Keratinocyte (primary cell): ENCODE data around the gene RAD23A. TPM values are rescaled to one million over a fixed set of nuclear protein-coding genes. Genes with fewer than 3 reads are reported as not detected.
"Not testable (repeated sequence)": the region's sequence is repeated elsewhere in the genome, so short reads cannot be mapped to it uniquely, and the experiment has no call there.

Source experiments
- DNase-seq: peaks from one replicate; pipeline ENCODE4 v3.0.0-alpha.2; 2011; ENCODE audit warnings: low read depth, missing footprints, low spot score
- FAIRE-seq: peaks from 2 replicates; lab custom pipeline; 2011; peaks lifted over from hg19 to GRCh38; lab: Jason Lieb, UNC
- H2AFZ ChIP-seq: 2 replicates; pipeline ENCODE4 v1.6.0; 2012; ENCODE audit warnings: low read length, control low read depth, inconsistent platforms; ENCODE audit not compliant: control insufficient read depth
- H3K27ac ChIP-seq: 2 replicates; pipeline ENCODE4 v1.5.1; 2011; ENCODE audit warnings: low read length; ENCODE audit not compliant: control insufficient read depth, insufficient read depth
- H3K27me3 ChIP-seq: 3 replicates; pipeline ENCODE4 v1.6.0; 2011; ENCODE audit warnings: low read length; ENCODE audit not compliant: control insufficient read depth, insufficient read depth; ENCODE audit errors: extremely low read depth
- H3K36me3 ChIP-seq, 2 experiments: 2 replicates in 1 of 2; 3 replicates in 1 of 2; pipeline ENCODE4 v1.5.1; 2011; ENCODE audit warnings: low read length in 2 of 2, mild to moderate bottlenecking in 1 of 2; ENCODE audit not compliant: control insufficient read depth in 2 of 2, insufficient read depth in 2 of 2; ENCODE audit errors: extremely low read depth in 1 of 2
- H3K4me1 ChIP-seq: 3 replicates; pipeline ENCODE4 v1.5.1; 2011; ENCODE audit warnings: low read length; ENCODE audit not compliant: control insufficient read depth, insufficient read depth; ENCODE audit errors: extremely low read depth
- H3K4me2 ChIP-seq: 3 replicates; pipeline ENCODE4 v1.6.0; 2011; ENCODE audit warnings: low read depth, low read length; ENCODE audit not compliant: control insufficient read depth, insufficient read depth; ENCODE audit errors: extremely low read depth
- H3K4me3 ChIP-seq, 3 experiments: fragments of 200-600 bp in 1 of 3; sonication (generic) in 1 of 3; 2 replicates in 2 of 3; 3 replicates in 1 of 3; pipeline ENCODE4 v1.5.1; 2011 to 2016; ENCODE audit warnings: low read length in 3 of 3, mild to moderate bottlenecking in 3 of 3, control low read depth in 2 of 3, inconsistent platforms in 1 of 3, low read depth in 1 of 3, mixed read lengths in 1 of 3, mixed run types in 1 of 3, moderate library complexity in 1 of 3; ENCODE audit not compliant: control insufficient read depth in 2 of 3, insufficient read depth in 2 of 3; ENCODE audit errors: extremely low read depth in 1 of 3
- H3K79me2 ChIP-seq: 2 replicates; pipeline ENCODE4 v1.6.0; 2012; ENCODE audit warnings: low read length; ENCODE audit not compliant: control insufficient read depth, insufficient read depth
- H3K9ac ChIP-seq: 3 replicates; pipeline ENCODE4 v1.6.0; 2011; ENCODE audit warnings: low read length; ENCODE audit not compliant: control insufficient read depth, insufficient read depth; ENCODE audit errors: extremely low read depth
- H3K9me1 ChIP-seq: 3 replicates; pipeline ENCODE4 v1.6.0; 2011; ENCODE audit warnings: low read length; ENCODE audit not compliant: control insufficient read depth, insufficient read depth; ENCODE audit errors: extremely low read depth
- H3K9me3 ChIP-seq: 2 replicates; pipeline ENCODE4 v1.5.1; 2012; ENCODE audit warnings: low read depth, low read length; ENCODE audit not compliant: control insufficient read depth
- H4K20me1 ChIP-seq: 3 replicates; pipeline ENCODE4 v1.6.0; 2011; ENCODE audit warnings: low read length; ENCODE audit not compliant: control insufficient read depth, insufficient read depth; ENCODE audit errors: extremely low read depth
- EZH2 ChIP-seq: IDR thresholded peaks from one replicate; pipeline ENCODE4 v1.6.1; 2012; ENCODE audit warnings: inconsistent platforms, mild to moderate bottlenecking, low read length, moderate library complexity
- dilution Hi-C: fragments of 300-500 bp; cut with MboI; formaldehyde crosslinking; loops from one replicate; pipeline ENCODE4 v1.7.0; 2020; ENCODE audit warnings: low sequenced_read_pairs; ENCODE audit not compliant: extremely low pct_ligation_motif_present
- polyA plus RNA-seq, 5 experiments: library from polyadenylated mRNA; depleted of rRNA in 3 of 5; stranded (reverse) in 3 of 5; stranded (forward) in 1 of 5; unstranded in 1 of 5; fragments of >200 nt; gene quantifications; 1 replicate in 1 of 5; 2 replicates in 3 of 5; 3 replicates in 1 of 5; pipeline versions ENCODE4 v1.2.1 to v1.2.3, GENCODE V29; 2011 to 2012; ENCODE audit warnings: missing spikeins in 2 of 5, low read depth in 1 of 5, low replicate concordance in 1 of 5
- TF ChIP-seq, protein P1 (sequence below), 3 experiments: IDR thresholded peaks in 1 of 3; conservative IDR thresholded peaks in 1 of 3; optimal IDR thresholded peaks in 1 of 3; 2 replicates in 2 of 3; 3 replicates in 1 of 3; pipeline versions ENCODE3 to v1.5.1; 2011; ENCODE audit warnings: low read length in 3 of 3, mild to moderate bottlenecking in 3 of 3, moderate library complexity in 2 of 3, control low read depth in 1 of 3, inconsistent platforms in 1 of 3; ENCODE audit not compliant: insufficient read depth in 2 of 3; ENCODE audit errors: extremely low read depth in 1 of 3

RAD23A gene
- polyA plus RNA-seq, 1 donor (not counting 4 experiments of a cell fraction or from before 2014, with no cell fraction given): 23.7 TPM

DNA sequence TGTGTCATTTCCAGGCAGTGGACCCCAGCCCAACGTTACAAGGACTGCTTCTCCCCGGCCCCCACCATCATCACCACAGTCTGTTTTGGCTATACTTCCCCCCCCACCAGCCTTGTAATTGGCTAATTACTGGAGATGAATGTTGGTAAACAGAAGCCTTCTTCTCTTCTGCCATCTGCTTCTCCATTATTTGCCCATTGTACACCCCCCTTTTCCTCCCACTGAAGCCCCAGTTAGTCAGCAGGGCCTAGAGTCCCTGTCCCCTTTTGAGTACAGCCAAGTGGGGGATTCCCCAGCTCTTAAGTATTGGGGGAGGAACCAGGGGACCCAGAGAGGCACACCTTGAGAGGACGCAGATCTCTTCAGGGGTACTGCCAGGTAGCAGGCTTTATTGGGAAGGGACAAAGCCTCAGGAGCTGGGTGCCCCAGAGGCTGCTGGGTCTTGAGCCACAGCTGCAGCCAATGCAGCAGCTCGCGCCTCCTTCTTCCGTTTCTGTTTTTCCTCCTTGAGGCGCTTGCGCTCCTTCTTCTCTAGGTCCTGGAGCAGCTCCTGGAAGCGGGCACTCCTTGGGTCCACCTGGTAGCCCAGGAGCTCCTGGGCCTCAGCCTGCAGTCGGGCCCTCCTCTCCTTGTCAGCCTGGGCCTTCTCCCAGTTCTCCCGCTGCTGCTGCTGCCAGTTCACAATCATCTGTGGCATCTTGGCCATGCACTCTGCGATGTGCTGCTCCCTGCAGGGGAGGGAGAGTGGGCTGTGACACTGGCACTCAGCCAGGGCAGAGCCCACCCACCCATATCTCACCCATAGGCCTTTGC lies 8.3 kb downstream of the RAD23A start:
- TF ChIP-seq EZH2: no peak
- TF ChIP-seq, protein P1, sequence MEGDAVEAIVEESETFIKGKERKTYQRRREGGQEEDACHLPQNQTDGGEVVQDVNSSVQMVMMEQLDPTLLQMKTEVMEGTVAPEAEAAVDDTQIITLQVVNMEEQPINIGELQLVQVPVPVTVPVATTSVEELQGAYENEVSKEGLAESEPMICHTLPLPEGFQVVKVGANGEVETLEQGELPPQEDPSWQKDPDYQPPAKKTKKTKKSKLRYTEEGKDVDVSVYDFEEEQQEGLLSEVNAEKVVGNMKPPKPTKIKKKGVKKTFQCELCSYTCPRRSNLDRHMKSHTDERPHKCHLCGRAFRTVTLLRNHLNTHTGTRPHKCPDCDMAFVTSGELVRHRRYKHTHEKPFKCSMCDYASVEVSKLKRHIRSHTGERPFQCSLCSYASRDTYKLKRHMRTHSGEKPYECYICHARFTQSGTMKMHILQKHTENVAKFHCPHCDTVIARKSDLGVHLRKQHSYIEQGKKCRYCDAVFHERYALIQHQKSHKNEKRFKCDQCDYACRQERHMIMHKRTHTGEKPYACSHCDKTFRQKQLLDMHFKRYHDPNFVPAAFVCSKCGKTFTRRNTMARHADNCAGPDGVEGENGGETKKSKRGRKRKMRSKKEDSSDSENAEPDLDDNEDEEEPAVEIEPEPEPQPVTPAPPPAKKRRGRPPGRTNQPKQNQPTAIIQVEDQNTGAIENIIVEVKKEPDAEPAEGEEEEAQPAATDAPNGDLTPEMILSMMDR (optimal IDR thresholded peaks at IDR 0.05 in 1 of 3, IDR thresholded peaks at IDR 0.05 in 1 of 3, conservative IDR thresholded peaks at IDR 0.05 in 1 of 3; ENCODE audit: extremely low read depth in 1 of 3, insufficient read depth in 2 of 3, low read length in 3 of 3): no peak
- Histone ChIP-seq H2AFZ (no peak overlapping the region), H3K9me3 (no peaks in the 10 kb centered on the region), H3K4me2 (peak overlapping the region; percentile 74), H3K9me1 (peaks cover 2% of the 10 kb centered on the region), H3K4me1 (peaks cover 26% of the 10 kb centered on the region), H3K27me3 (no peaks in the 10 kb centered on the region), H3K9ac (peak overlapping the region; percentile 1), H3K36me3 (peaks cover 29 to 35% of the 10 kb centered on the region in 2 experiments), H3K27ac (peak overlapping the region; percentile 35), H3K79me2 (peaks cover 44% of the 10 kb centered on the region), H4K20me1 (no peaks in the 10 kb centered on the region), H3K4me3 (no peak overlapping the region)
- no peak for FAIRE-seq
- DNase-seq: no peak
- dilution Hi-C loops: no loop called here

DNA sequence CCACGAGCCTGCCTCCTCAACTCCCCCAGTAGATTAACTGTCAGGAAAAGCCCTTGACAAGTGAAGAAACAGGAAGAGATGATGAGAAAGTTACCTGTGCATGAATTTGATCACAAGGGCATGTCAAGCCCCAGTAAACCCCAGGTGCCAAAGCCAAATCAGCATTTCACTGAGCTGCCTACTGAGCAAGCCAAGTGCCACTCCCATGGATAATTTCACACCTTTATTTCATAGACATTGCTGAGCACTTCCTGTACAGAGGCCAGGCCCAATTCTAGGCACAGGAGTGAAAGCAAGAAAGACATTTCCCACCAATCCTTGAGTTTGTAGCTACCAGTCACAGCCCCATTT lies 8.9 kb downstream of the RAD23A start:
- Histone ChIP-seq H3K79me2 (peaks cover 40% of the 10 kb centered on the region), H3K27me3 (no peaks in the 10 kb centered on the region), H3K4me1 (peaks cover 26% of the 10 kb centered on the region), H3K36me3 (peaks cover 23 to 29% of the 10 kb centered on the region in 2 experiments), H4K20me1 (no peaks in the 10 kb centered on the region), H3K4me2 (peak overlapping the region; percentile 74), H3K27ac (peak overlapping the region; percentile 35), H3K9me1 (peaks cover 2% of the 10 kb centered on the region), H3K9ac (peak overlapping the region; percentile 1), H3K4me3 (no peak overlapping the region), H3K9me3 (no peaks in the 10 kb centered on the region), H2AFZ (no peak overlapping the region)
- DNase-seq (no peak), FAIRE-seq (peak; percentile 86)
- dilution Hi-C loops: no loop called here
- TF ChIP-seq EZH2: no peak
- TF ChIP-seq, protein P1 (optimal IDR thresholded peaks at IDR 0.05 in 1 of 3, IDR thresholded peaks at IDR 0.05 in 1 of 3, conservative IDR thresholded peaks at IDR 0.05 in 1 of 3; ENCODE audit: extremely low read depth in 1 of 3, insufficient read depth in 2 of 3, low read length in 3 of 3): no peak

DNA sequence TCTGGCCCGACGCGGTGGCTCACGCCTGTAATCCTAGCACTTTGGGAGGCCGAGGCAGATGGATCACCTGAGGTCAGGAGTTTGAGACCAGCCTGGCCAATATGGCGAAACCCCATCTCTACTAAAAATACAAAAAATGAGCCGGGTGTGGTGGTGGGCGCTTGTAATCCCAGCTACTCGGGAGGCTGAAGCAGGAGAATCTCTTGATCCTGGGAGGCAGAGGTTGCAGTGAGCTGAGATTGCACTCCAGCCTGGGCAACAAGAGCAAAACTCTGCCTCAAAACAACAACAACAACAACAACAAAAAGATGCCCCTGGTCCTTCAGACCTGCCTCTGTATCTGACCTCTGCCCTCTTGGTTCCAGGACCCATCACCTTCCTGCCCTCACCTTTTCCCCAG lies 9.9 kb downstream of the RAD23A start:
- Histone ChIP-seq H3K9ac (peak overlapping the region; percentile 90), H3K4me1 (peaks cover 26% of the 10 kb centered on the region), H3K36me3 (peaks cover 19 to 22% of the 10 kb centered on the region in 2 experiments)

More for the DNA sequence above, 9.9 kb downstream of the RAD23A start:
- DNase-seq, H4K20me1 ChIP-seq, FAIRE-seq, dilution Hi-C loops, H3K9me3 ChIP-seq, H3K27me3 ChIP-seq, H2AFZ ChIP-seq, H3K9me1 ChIP-seq: not testable (repeated sequence)
- peaks cover 37% of the 10 kb centered on the region for H3K79me2 ChIP-seq
- H3K4me2 ChIP-seq: peak overlapping the region; percentile 93
- H3K27ac ChIP-seq: peak overlapping the region; percentile 80
- H3K4me3 ChIP-seq: peak overlapping the region; percentile 84 to 92 (median 89)
